GM18861 (cell line): ENCODE measurements around the gene CHRNE.

ENCODE experiments used
- ATAC-seq: cut with Tn5 transposase; IDR thresholded peaks from one replicate; pipeline ENCODE4 v1.9.1; 2021; ENCODE audit not compliant: unreplicated experiment

CHRNE gene

GRCh38 chr17:4903051-4903818 lies at the start of gene CHRNE:
CHRNE (minus strand) TSS chr17:4903098; CDS start chr17:4903063, 35 bp downstream.
- ATAC-seq = no peak

- ATAC-seq = no peak
Measured at GRCh38 chr17:4951486-4951885, 48.6 kb upstream of the CHRNE start.

- ATAC-seq = no peak
Measured at GRCh38 chr17:4950746-4951204, 47.9 kb upstream of the CHRNE start, which contains the start of gene ENO3. ENO3 (plus strand) TSS chr17:4951119; CDS start chr17:4951830, 711 bp downstream.

GRCh38 chr17:4950075-4950745 lies 47.3 kb upstream of the CHRNE start:
- no peak for ATAC-seq

- no peak for ATAC-seq
Measured at GRCh38 chr17:4949321-4950074, 46.6 kb upstream of the CHRNE start.

GRCh38 chr17:4948931-4949320 lies 46.0 kb upstream of the CHRNE start:
- no peak for ATAC-seq

GRCh38 chr17:4948166-4948930 lies 45.5 kb upstream of the CHRNE start, which contains the start of gene PFN1:
PFN1 (minus strand) TSS chr17:4948530; CDS start chr17:4948394, 136 bp downstream.
- ATAC-seq = no peak

- ATAC-seq = no peak
Measured at GRCh38 chr17:4947411-4948165, 44.7 kb upstream of the CHRNE start.

- no peak for ATAC-seq
Measured at GRCh38 chr17:4947010-4947410, 44.1 kb upstream of the CHRNE start.

- no peak for ATAC-seq
Measured at GRCh38 chr17:4946312-4946976, 43.5 kb upstream of the CHRNE start.

- no peak for ATAC-seq
Measured at GRCh38 chr17:4945944-4946280, 43.0 kb upstream of the CHRNE start.

GRCh38 chr17:4945176-4945943 lies 42.5 kb upstream of the CHRNE start:
- ATAC-seq = no peak

GRCh38 chr17:4944554-4945175 lies 41.8 kb upstream of the CHRNE start:
- ATAC-seq = no peak

GRCh38 chr17:4944163-4944553 lies 41.3 kb upstream of the CHRNE start:
- ATAC-seq = no peak

GRCh38 chr17:4942760-4943508 lies 40.0 kb upstream of the CHRNE start:
- ATAC-seq = no peak

- ATAC-seq = no peak
Measured at GRCh38 chr17:4941319-4941610, 38.4 kb upstream of the CHRNE start.

- no peak for ATAC-seq
Measured at GRCh38 chr17:4940555-4941318, 37.8 kb upstream of the CHRNE start.
